Endothelial cell of umbilical vein (primary cell): Measurements from ENCODE around the gene ERCC4. TPM values are rescaled to one million over a fixed set of nuclear protein-coding genes. Genes with fewer than 3 reads are reported as not detected.

Experiments
- BruUV-seq: library from RNA; stranded (reverse); fragments of 400-500 nt; replicated peaks from 2 replicates; lab custom pipeline; 2021; lab: Mats Ljungman, UMichigan
- CTCF ChIA-PET: fragments of 300-600, 350-600 bp; sonication (Branson Sonifier 250); formaldehyde crosslinking; loops from one replicate; lab custom pipeline; 2021; ENCODE audit warnings: antibody characterized with exemption, inconsistent platforms; lab: Charles Lee
- POLR2A ChIA-PET: fragments of 300-600, 350-600 bp; sonication (Branson Sonifier 250); formaldehyde crosslinking; loops from one replicate; lab custom pipeline; 2021; ENCODE audit warnings: antibody characterized with exemption, inconsistent platforms; lab: Charles Lee
- DNase-seq: peaks from one replicate; pipeline ENCODE4 v3.0.0-alpha.2; 2011; ENCODE audit warnings: low read depth, low spot score
- FAIRE-seq: peaks from 2 replicates; lab custom pipeline; 2011; peaks lifted over from hg19 to GRCh38; lab: Jason Lieb, UNC
- H2AFZ ChIP-seq: 2 replicates; pipeline ENCODE4 v1.6.0; 2012; ENCODE audit warnings: low read depth, low read length, control low read depth, inconsistent platforms
- H3K27ac ChIP-seq: 2 replicates; pipeline ENCODE4 v1.5.1; 2011; ENCODE audit warnings: low read depth, mild to moderate bottlenecking, control low read depth, low read length, moderate library complexity; ENCODE audit not compliant: insufficient read depth
- H3K27me3 ChIP-seq, 2 experiments: 2 replicates each; pipeline versions ENCODE4 v1.6.0 to v1.6.1; 2011; ENCODE audit warnings: low read length in 2 of 2, mixed read lengths in 1 of 2; ENCODE audit not compliant: control insufficient read depth in 2 of 2, insufficient read depth in 2 of 2
- H3K36me3 ChIP-seq, 2 experiments: 2 replicates in 1 of 2; 3 replicates in 1 of 2; pipeline ENCODE4 v1.5.1; 2011; ENCODE audit warnings: low read length in 2 of 2, mild to moderate bottlenecking in 1 of 2, moderate library complexity in 1 of 2; ENCODE audit not compliant: control insufficient read depth in 2 of 2, insufficient read depth in 2 of 2; ENCODE audit errors: extremely low read depth in 1 of 2
- H3K4me1 ChIP-seq: 3 replicates; pipeline ENCODE4 v1.5.1; 2011; ENCODE audit warnings: mild to moderate bottlenecking, low read length; ENCODE audit not compliant: control insufficient read depth, insufficient read depth; ENCODE audit errors: extremely low read depth
- H3K4me2 ChIP-seq: 2 replicates; pipeline ENCODE4 v1.6.1; 2011; ENCODE audit warnings: low read length, control low read depth, mixed read lengths; ENCODE audit not compliant: insufficient read depth
- H3K4me3 ChIP-seq, 3 experiments: fragments of 200-600 bp in 1 of 3; sonication (generic), shearing (Covaris generic) in 1 of 3; replicated peaks in 1 of 3; 2 replicates each; pipeline ENCODE4 v1.5.1; 2011 to 2016; ENCODE audit warnings: control low read depth in 3 of 3, low read length in 3 of 3, mild to moderate bottlenecking in 2 of 3, inconsistent platforms in 1 of 3, low read depth in 1 of 3, moderate library complexity in 1 of 3; ENCODE audit not compliant: insufficient read depth in 1 of 3
- H3K79me2 ChIP-seq: 2 replicates; pipeline ENCODE4 v1.6.0; 2012; ENCODE audit warnings: low read length, inconsistent platforms; ENCODE audit not compliant: control insufficient read depth, insufficient read depth
- H3K9ac ChIP-seq: replicated peaks from 2 replicates; pipeline ENCODE3; 2011; ENCODE audit warnings: low read length, control low read depth; ENCODE audit not compliant: insufficient read depth; ENCODE audit errors: extremely low read depth
- H3K9me1 ChIP-seq: replicated peaks from 3 replicates; pipeline ENCODE4 v1.6.0; 2011; ENCODE audit warnings: mild to moderate bottlenecking, low read length; ENCODE audit not compliant: control insufficient read depth, insufficient read depth; ENCODE audit errors: extremely low read depth
- H3K9me3 ChIP-seq: replicated peaks from 2 replicates; pipeline ENCODE4 v1.5.1; 2012; ENCODE audit warnings: low read length, inconsistent platforms; ENCODE audit not compliant: control insufficient read depth, insufficient read depth
- H4K20me1 ChIP-seq: replicated peaks from 2 replicates; pipeline ENCODE3; 2011; ENCODE audit warnings: mild to moderate bottlenecking, low read length; ENCODE audit not compliant: control insufficient read depth, insufficient read depth; ENCODE audit errors: extremely low read depth
- CTCF ChIP-seq, 2 donors: IDR thresholded peaks; 1 replicate in 1 of 2; 2 replicates in 1 of 2; pipeline ENCODE4 v1.5.1; 2011; ENCODE audit warnings: low read length in 2 of 2, mild to moderate bottlenecking in 2 of 2, moderate library complexity in 2 of 2, control low read depth in 1 of 2, inconsistent platforms in 1 of 2, low read depth in 1 of 2; ENCODE audit not compliant: insufficient read depth in 1 of 2; ENCODE audit errors: extremely low read depth in 1 of 2
- FOS ChIP-seq: IDR thresholded peaks from 2 replicates; pipeline ENCODE4 v1.6.1; 2011; ENCODE audit warnings: mild to moderate bottlenecking, low read length, moderate library complexity, borderline replicate concordance; ENCODE audit not compliant: insufficient read depth
- GATA2 ChIP-seq: IDR thresholded peaks from 2 replicates; pipeline ENCODE4 v1.7.0; 2011; ENCODE audit warnings: low read depth, mild to moderate bottlenecking, moderate library complexity, mixed read lengths, low read length; ENCODE audit not compliant: insufficient read length, insufficient read depth
- JUN ChIP-seq: IDR thresholded peaks from 2 replicates; pipeline ENCODE4 v1.6.1; 2011; ENCODE audit warnings: borderline replicate concordance, low read depth; ENCODE audit not compliant: insufficient read length, insufficient read depth
- POLR2A ChIP-seq: IDR thresholded peaks from 2 replicates; pipeline ENCODE4 v1.6.1; 2012; ENCODE audit warnings: low read depth, mild to moderate bottlenecking, control low read depth, low read length
- dilution Hi-C: fragments of 300-500 bp; cut with MboI; formaldehyde crosslinking; loops from one replicate; pipeline ENCODE4 v1.15.0; 2019; ENCODE audit warnings: low sequenced_read_pairs; ENCODE audit not compliant: extremely low pct_ligation_motif_present
- intact Hi-C: fragments of 100-400 bp; cut with micrococcal nuclease; formaldehyde crosslinking; loops from one replicate; pipeline ENCODE4 v1.10.0; 2022
- polyA plus RNA-seq, 4 experiments: library from polyadenylated mRNA; depleted of rRNA in 3 of 4; stranded (reverse) in 3 of 4; unstranded in 1 of 4; fragments of >200 nt; gene quantifications; 2 replicates each; pipeline versions ENCODE4 v1.2.1 to v1.2.3, GENCODE V29; 2011 to 2012; ENCODE audit warnings: missing spikeins in 1 of 4
- total RNA-seq: library from RNA; stranded (reverse); gene quantifications from 2 replicates; pipeline ENCODE4 v1.2.3, GENCODE V29; 2021

ERCC4 gene
- total and polyA plus RNA-seq, 2 donors (not counting 3 experiments of a cell fraction or from before 2014, with no cell fraction given): 4.9 to 17.1 TPM

- intact Hi-C loops (no loop called here), dilution Hi-C loops (no loop called here)
- no peak for DNase-seq
These were observed 62.5 kb downstream of the ERCC4 start for GRCh38 chr16:13982451-13982850.

More at GRCh38 chr16:13982451-13982850, 62.5 kb downstream of the ERCC4 start:
- BruUV-seq: no TSS peak
- no peak overlapping the region for H2AFZ ChIP-seq
- H3K27me3 ChIP-seq: no peaks in the 10 kb centered on the region
- FAIRE-seq: no peak
- no peaks in the 10 kb centered on the region for H4K20me1 ChIP-seq
- H3K9me1 ChIP-seq: no peaks in the 10 kb centered on the region
- H3K4me2 ChIP-seq: no peak overlapping the region
- TF ChIP-seq POLR2A: no peak
- no peak for TF ChIP-seq JUN
- TF ChIP-seq GATA2: no peak
- no peak for TF ChIP-seq CTCF (IDR thresholded peaks at IDR 0.05; ENCODE audit: extremely low read depth in 1 of 2, insufficient read depth in 1 of 2, low read depth in 1 of 2, low read length in 2 of 2)
- no peak for TF ChIP-seq FOS
- no peak overlapping the region for H3K4me3 ChIP-seq
- no peak overlapping the region for H3K27ac ChIP-seq
- POLR2A ChIA-PET: no interaction called here
- no peaks in the 10 kb centered on the region for H3K79me2 ChIP-seq
- no peaks in the 10 kb centered on the region for H3K4me1 ChIP-seq
- no peaks in the 10 kb centered on the region for H3K36me3 ChIP-seq
- no peaks in the 10 kb centered on the region for H3K9me3 ChIP-seq
- CTCF ChIA-PET: no interaction called here
- no peak overlapping the region for H3K9ac ChIP-seq
